HepG2 (cell line): ENCODE results near the gene GLO1. TPM values are rescaled to one million over a fixed set of nuclear protein-coding genes. Genes with fewer than 3 reads are reported as not detected.
A peak's percentile ranks its signal among the peaks of the same experiment; 100 is the strongest.

Experiments
- CBX1 ChIP-seq: IDR thresholded peaks from one replicate; pipeline ENCODE4 v1.6.1; 2016; ENCODE audit warnings: antibody characterized with exemption, low read depth
- CEBPB ChIP-seq: IDR thresholded peaks from 2 replicates; pipeline ENCODE4 v1.6.1; 2011; ENCODE audit warnings: low read depth, low read length, improper control_type of control experiment, borderline replicate concordance
- DR1 ChIP-seq: sonication (generic); formaldehyde crosslinking; IDR thresholded peaks from 2 replicates; pipeline ENCODE4 v1.8.0; 2021; ENCODE audit warnings: mild to moderate bottlenecking, missing genetic modification reagents, inconsistent platforms
- HOXA3 ChIP-seq: sonication (generic); formaldehyde crosslinking; IDR thresholded peaks from 2 replicates; pipeline ENCODE4 v1.5.0; 2020; ENCODE audit warnings: missing genetic modification reagents
- IRX3 ChIP-seq: sonication (generic); formaldehyde crosslinking; IDR thresholded peaks from 2 replicates; pipeline ENCODE4 v1.8.1; 2023; ENCODE audit warnings: mild to moderate bottlenecking, low read depth, missing genetic modification reagents, borderline replicate concordance
- KLF12 ChIP-seq: sonication (generic); formaldehyde crosslinking; IDR thresholded peaks from 2 replicates; pipeline ENCODE4 v1.4.0; 2020; ENCODE audit warnings: missing genetic modification reagents, borderline replicate concordance
- KLF6 ChIP-seq: IDR thresholded peaks from 2 replicates; pipeline ENCODE4 v1.8.0; 2016; ENCODE audit warnings: missing biosample characterization, missing genetic modification reagents
- POLR2A ChIP-seq, 2 experiments: IDR thresholded peaks; 2 replicates each; pipeline ENCODE4 v1.6.1; 2011; ENCODE audit warnings: low read depth in 2 of 2, low read length in 2 of 2, mild to moderate bottlenecking in 1 of 2, moderate library complexity in 1 of 2; ENCODE audit not compliant: insufficient read depth in 1 of 2
- SALL2 ChIP-seq: sonication (generic); formaldehyde crosslinking; IDR thresholded peaks from 2 replicates; pipeline ENCODE4 v1.8.1; 2023; ENCODE audit warnings: mild to moderate bottlenecking, missing genetic modification reagents, inconsistent platforms
- U2AF1 ChIP-seq: fragments of 200-400 bp; formaldehyde crosslinking; optimal IDR thresholded peaks from 2 replicates; pipeline ENCODE3; 2017; ENCODE audit warnings: mild to moderate bottlenecking, low read depth, low read length
- ZBTB1 ChIP-seq: sonication (generic); formaldehyde crosslinking; IDR thresholded peaks from 2 replicates; pipeline ENCODE4 v1.4.0; 2020; ENCODE audit warnings: missing genetic modification reagents, borderline replicate concordance
- ZIK1 ChIP-seq: sonication (generic); formaldehyde crosslinking; IDR thresholded peaks from 2 replicates; pipeline ENCODE4 v1.5.0; 2020; ENCODE audit warnings: mild to moderate bottlenecking, low read depth, missing genetic modification reagents, borderline replicate concordance
- ZNF274 ChIP-seq: sonication (generic); formaldehyde crosslinking; IDR thresholded peaks from 2 replicates; pipeline ENCODE4 v1.5.1; 2020; ENCODE audit warnings: mild to moderate bottlenecking, missing genetic modification reagents
- ZNF569 ChIP-seq: sonication (generic); formaldehyde crosslinking; IDR thresholded peaks from 2 replicates; pipeline ENCODE4 v1.5.0; 2020; ENCODE audit warnings: mild to moderate bottlenecking, missing genetic modification reagents, moderate library complexity, borderline replicate concordance
- ZNF678 ChIP-seq: sonication (generic); formaldehyde crosslinking; IDR thresholded peaks from 2 replicates; pipeline ENCODE4 v1.4.0; 2020; ENCODE audit warnings: mild to moderate bottlenecking, missing genetic modification reagents
- polyA plus RNA-seq, 8 experiments: library from polyadenylated mRNA; depleted of rRNA in 3 of 8; stranded (reverse) in 7 of 8; unstranded in 1 of 8; fragments of >200 nt; fragmentation: Illumina TruSeq in 4 of 8; extraction: Trizol in 4 of 8; gene quantifications; 2 replicates each; pipeline versions ENCODE4 v1.2.1 to v1.2.3, GENCODE V29; 2011 to 2016; ENCODE audit warnings: low read depth in 4 of 8, missing spikeins in 1 of 8, mixed read lengths in 1 of 8; ENCODE audit not compliant: insufficient read depth in 1 of 8
- total RNA-seq, 5 experiments: library from RNA; depleted of rRNA; stranded (reverse); fragments of >200 nt; fragmentation: Illumina TruSeq; extraction: Trizol; gene quantifications; 2 replicates each; pipeline ENCODE4 v1.2.3, GENCODE V29; 2016; ENCODE audit warnings: low read depth in 1 of 5
- TF ChIP-seq, protein P1 (sequence below): sonication (generic); formaldehyde crosslinking; IDR thresholded peaks from 2 replicates; pipeline ENCODE4 v1.5.0; 2020; ENCODE audit warnings: mild to moderate bottlenecking, missing genetic modification reagents
- TF ChIP-seq, protein P2 (sequence below): sonication (generic); formaldehyde crosslinking; IDR thresholded peaks from one replicate; pipeline ENCODE4 v1.5.1; 2020; ENCODE audit warnings: mild to moderate bottlenecking, missing genetic modification reagents; ENCODE audit errors: not compliant biosample characterization
- TF ChIP-seq, protein P3 (sequence below): sonication (generic); formaldehyde crosslinking; IDR thresholded peaks from 2 replicates; pipeline ENCODE4 v1.8.0; 2022; ENCODE audit warnings: missing genetic modification reagents, mild to moderate bottlenecking, borderline replicate concordance

Gene GLO1
- total and polyA plus RNA-seq, 2 of the 13 experiments (the other 11 are each of a cell fraction or from before 2014, with no cell fraction given): 77.1 to 177 TPM

DNA sequence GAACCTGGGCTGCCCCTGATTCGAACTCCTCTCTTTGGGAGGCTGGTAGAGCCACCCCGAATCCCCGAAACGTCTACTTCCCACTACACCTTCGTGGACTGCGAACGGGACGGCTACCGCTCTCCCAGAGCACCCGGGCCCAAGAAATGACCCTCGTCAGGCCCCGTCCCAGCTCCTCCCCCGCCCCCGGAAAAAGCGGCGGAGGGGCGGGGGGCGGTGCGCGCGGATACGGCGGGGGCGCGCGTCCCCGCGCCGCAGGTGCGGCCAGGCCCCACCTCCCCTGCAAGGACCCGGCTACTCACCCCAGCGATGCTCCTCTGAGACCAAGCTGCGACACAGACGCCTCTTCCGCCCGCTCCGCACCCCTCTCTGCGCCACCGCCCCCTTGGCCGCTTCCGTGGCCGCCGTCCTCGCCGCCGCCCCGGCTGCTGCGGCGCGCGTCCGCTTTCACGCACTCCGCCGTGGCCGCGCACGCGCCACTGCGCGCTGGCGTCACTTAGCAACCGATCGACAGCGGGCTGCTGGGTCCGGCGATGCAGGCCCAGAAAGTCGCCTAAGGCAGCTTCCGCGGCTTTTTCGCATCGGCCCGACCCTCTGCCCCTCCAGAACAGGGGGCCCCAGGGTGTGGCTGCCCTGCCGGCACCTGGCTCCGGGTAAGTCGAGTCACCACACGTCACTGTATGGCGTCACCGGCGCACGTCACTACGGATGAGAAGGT, 63.3 kb downstream of the GLO1 start, which contains the start of gene BTBD9 (continued):
- TF ChIP-seq, protein P1, sequence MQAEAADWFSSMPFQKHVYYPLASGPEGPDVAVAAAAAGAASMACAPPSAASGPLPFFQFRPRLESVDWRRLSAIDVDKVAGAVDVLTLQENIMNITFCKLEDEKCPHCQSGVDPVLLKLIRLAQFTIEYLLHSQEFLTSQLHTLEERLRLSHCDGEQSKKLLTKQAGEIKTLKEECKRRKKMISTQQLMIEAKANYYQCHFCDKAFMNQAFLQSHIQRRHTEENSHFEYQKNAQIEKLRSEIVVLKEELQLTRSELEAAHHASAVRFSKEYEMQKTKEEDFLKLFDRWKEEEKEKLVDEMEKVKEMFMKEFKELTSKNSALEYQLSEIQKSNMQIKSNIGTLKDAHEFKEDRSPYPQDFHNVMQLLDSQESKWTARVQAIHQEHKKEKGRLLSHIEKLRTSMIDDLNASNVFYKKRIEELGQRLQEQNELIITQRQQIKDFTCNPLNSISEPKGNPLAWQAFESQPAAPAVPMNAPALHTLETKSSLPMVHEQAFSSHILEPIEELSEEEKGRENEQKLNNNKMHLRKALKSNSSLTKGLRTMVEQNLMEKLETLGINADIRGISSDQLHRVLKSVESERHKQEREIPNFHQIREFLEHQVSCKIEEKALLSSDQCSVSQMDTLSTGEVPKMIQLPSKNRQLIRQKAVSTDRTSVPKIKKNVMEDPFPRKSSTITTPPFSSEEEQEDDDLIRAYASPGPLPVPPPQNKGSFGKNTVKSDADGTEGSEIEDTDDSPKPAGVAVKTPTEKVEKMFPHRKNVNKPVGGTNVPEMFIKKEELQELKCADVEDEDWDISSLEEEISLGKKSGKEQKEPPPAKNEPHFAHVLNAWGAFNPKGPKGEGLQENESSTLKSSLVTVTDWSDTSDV: peak; percentile 57
- peak; percentile 84; the same call in 1 of the 2 replicates for TF ChIP-seq ZIK1 (CRISPR knock-in tag)
- TF ChIP-seq, protein P2, sequence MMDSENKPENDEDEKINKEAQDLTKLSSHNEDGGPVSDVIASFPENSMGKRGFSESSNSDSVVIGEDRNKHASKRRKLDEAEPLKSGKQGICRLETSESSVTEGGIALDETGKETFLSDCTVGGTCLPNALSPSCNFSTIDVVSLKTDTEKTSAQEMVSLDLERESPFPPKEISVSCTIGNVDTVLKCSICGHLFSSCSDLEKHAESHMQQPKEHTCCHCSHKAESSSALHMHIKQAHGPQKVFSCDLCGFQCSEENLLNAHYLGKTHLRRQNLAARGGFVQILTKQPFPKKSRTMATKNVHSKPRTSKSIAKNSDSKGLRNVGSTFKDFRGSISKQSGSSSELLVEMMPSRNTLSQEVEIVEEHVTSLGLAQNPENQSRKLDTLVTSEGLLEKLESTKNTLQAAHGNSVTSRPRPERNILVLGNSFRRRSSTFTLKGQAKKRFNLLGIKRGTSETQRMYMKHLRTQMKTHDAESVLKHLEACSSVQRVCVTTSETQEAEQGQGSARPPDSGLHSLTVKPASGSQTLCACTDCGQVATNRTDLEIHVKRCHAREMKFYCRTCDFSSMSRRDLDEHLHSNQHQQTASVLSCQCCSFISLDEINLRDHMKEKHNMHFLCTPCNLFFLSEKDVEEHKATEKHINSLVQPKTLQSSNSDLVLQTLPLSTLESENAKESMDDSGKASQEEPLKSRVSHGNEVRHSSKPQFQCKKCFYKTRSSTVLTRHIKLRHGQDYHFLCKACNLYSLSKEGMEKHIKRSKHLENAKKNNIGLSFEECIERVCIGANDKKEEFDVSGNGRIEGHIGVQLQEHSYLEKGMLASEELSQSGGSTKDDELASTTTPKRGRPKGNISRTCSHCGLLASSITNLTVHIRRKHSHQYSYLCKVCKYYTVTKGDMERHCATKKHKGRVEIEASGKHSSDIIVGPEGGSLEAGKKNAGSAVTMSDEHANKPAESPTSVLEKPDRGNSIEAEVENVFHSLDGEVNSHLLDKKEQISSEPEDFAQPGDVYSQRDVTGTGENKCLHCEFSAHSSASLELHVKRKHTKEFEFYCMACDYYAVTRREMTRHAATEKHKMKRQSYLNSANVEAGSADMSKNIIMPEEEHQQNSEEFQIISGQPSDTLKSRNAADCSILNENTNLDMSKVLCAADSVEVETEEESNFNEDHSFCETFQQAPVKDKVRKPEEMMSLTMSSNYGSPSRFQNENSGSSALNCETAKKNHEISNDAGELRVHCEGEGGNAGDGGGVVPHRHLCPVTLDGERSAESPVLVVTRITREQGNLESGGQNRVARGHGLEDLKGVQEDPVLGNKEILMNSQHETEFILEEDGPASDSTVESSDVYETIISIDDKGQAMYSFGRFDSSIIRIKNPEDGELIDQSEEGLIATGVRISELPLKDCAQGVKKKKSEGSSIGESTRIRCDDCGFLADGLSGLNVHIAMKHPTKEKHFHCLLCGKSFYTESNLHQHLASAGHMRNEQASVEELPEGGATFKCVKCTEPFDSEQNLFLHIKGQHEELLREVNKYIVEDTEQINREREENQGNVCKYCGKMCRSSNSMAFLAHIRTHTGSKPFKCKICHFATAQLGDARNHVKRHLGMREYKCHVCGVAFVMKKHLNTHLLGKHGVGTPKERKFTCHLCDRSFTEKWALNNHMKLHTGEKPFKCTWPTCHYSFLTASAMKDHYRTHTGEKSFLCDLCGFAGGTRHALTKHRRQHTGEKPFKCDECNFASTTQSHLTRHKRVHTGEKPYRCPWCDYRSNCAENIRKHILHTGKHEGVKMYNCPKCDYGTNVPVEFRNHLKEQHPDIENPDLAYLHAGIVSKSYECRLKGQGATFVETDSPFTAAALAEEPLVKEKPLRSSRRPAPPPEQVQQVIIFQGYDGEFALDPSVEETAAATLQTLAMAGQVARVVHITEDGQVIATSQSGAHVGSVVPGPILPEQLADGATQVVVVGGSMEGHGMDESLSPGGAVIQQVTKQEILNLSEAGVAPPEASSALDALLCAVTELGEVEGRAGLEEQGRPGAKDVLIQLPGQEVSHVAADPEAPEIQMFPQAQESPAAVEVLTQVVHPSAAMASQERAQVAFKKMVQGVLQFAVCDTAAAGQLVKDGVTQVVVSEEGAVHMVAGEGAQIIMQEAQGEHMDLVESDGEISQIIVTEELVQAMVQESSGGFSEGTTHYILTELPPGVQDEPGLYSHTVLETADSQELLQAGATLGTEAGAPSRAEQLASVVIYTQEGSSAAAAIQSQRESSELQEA (CRISPR knock-in tag): peak; percentile 56
- no peak; the same call in 1 of the 2 replicates for TF ChIP-seq DR1 (CRISPR knock-in tag)
- no peak for TF ChIP-seq CBX1
- TF ChIP-seq POLR2A (IDR thresholded peaks at IDR 0.05; ENCODE audit: insufficient read depth in 1 of 2, low read depth in 2 of 2, low read length in 2 of 2): peak; percentile 45 to 53; a peak in 3 of 4 replicates
- no peak for TF ChIP-seq ZNF274 (CRISPR knock-in tag)
- TF ChIP-seq KLF12: peak; percentile 77
- TF ChIP-seq ZNF569 (CRISPR knock-in tag): no peak
- TF ChIP-seq HOXA3 (CRISPR knock-in tag): peak; percentile 99
- peak; percentile 49 for TF ChIP-seq U2AF1
- TF ChIP-seq ZNF678 (CRISPR knock-in tag): no peak; the same call in 1 of the 2 replicates
- TF ChIP-seq ZBTB1: no peak
- peak; percentile 83; the same call in 1 of the 2 replicates for TF ChIP-seq SALL2 (CRISPR knock-in tag)
- no peak for TF ChIP-seq KLF6
- TF ChIP-seq, protein P3, sequence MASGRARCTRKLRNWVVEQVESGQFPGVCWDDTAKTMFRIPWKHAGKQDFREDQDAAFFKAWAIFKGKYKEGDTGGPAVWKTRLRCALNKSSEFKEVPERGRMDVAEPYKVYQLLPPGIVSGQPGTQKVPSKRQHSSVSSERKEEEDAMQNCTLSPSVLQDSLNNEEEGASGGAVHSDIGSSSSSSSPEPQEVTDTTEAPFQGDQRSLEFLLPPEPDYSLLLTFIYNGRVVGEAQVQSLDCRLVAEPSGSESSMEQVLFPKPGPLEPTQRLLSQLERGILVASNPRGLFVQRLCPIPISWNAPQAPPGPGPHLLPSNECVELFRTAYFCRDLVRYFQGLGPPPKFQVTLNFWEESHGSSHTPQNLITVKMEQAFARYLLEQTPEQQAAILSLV: no peak; the same call in 1 of the 2 replicates
- no peak for TF ChIP-seq CEBPB
- no peak for TF ChIP-seq IRX3 (CRISPR knock-in tag)
